Ectodermal cell (in vitro differentiated cells): ENCODE results near the gene DDX54.

Experiments
- H3K27ac ChIP-seq: 2 replicates; pipeline ENCODE4 v1.7.0; 2013; ENCODE audit warnings: mild to moderate bottlenecking, low read depth, low read length; ENCODE audit not compliant: insufficient read depth, poor library complexity, severe bottlenecking
- H3K27me3 ChIP-seq: 2 replicates; pipeline ENCODE4 v1.7.0; 2013; ENCODE audit warnings: mild to moderate bottlenecking, low read length; ENCODE audit not compliant: insufficient read depth, control insufficient read depth, poor library complexity, severe bottlenecking
- H3K36me3 ChIP-seq: one replicate; pipeline ENCODE4 v1.7.0; 2013; ENCODE audit warnings: low read length; ENCODE audit not compliant: control insufficient read depth, insufficient read depth
- H3K4me1 ChIP-seq: one replicate; pipeline ENCODE4 v1.7.0; 2013; ENCODE audit warnings: low read length; ENCODE audit not compliant: control insufficient read depth, insufficient read depth
- H3K4me3 ChIP-seq: 2 replicates; pipeline ENCODE4 v1.7.0; 2013; ENCODE audit warnings: low read depth, low read length, control low read depth; ENCODE audit not compliant: insufficient read depth
- H3K9me3 ChIP-seq: 2 replicates; pipeline ENCODE4 v1.7.0; 2013; ENCODE audit warnings: mild to moderate bottlenecking, low read length, moderate library complexity; ENCODE audit not compliant: control insufficient read depth
- WGBS, 2 experiments: methylation state at CpG; one replicate each; pipeline ENCODE4 v1.1.7; 2013; ENCODE audit warnings: missing lambda C conversion rate in 2 of 2; 5-methylcytosine and 5-hydroxymethylcytosine counted together

DDX54 gene

GRCh38 chr12:113173081-113173698, 12.1 kb downstream of the DDX54 start:
- 95% methylated on average over 7 of the region's 7 CpGs for WGBS, 2 experiments
- Histone ChIP-seq H3K4me3 (no peak overlapping the region), H3K9me3 (no peaks in the 10 kb centered on the region), H3K27ac (no peak overlapping the region), H3K36me3 (peaks cover 63% of the 10 kb centered on the region), H3K4me1 (no peaks in the 10 kb centered on the region), H3K27me3 (no peaks in the 10 kb centered on the region)

GRCh38 chr12:113172185-113172584, 13.1 kb downstream of the DDX54 start:
- no peaks in the 10 kb centered on the region for H3K9me3 ChIP-seq

GRCh38 chr12:113171543-113171942, 13.7 kb downstream of the DDX54 start:
- H3K27ac ChIP-seq: no peak overlapping the region
- no peaks in the 10 kb centered on the region for H3K4me1 ChIP-seq
- peaks cover 56% of the 10 kb centered on the region for H3K36me3 ChIP-seq
- no peaks in the 10 kb centered on the region for H3K9me3 ChIP-seq
- 93% methylated on average over 9 of the region's 9 CpGs for WGBS, 2 experiments
- no peaks in the 10 kb centered on the region for H3K27me3 ChIP-seq
- H3K4me3 ChIP-seq: no peak overlapping the region

More at GRCh38 chr12:113172185-113172584, 13.1 kb downstream of the DDX54 start:
- Histone ChIP-seq H3K27me3 (no peaks in the 10 kb centered on the region), H3K4me3 (no peak overlapping the region), H3K36me3 (peaks cover 58% of the 10 kb centered on the region), H3K27ac (no peak overlapping the region), H3K4me1 (no peaks in the 10 kb centered on the region)
- WGBS, 2 experiments: 95 to 98% methylated on average over 20 of the region's 20 CpGs

GRCh38 chr12:113170926-113171325, 14.4 kb downstream of the DDX54 start:
- no peaks in the 10 kb centered on the region for H3K9me3 ChIP-seq
- H3K27me3 ChIP-seq: no peaks in the 10 kb centered on the region
- WGBS, 2 experiments: 95 to 96% methylated on average over 4 of the region's 4 CpGs
- no peaks in the 10 kb centered on the region for H3K4me1 ChIP-seq
- no peak overlapping the region for H3K27ac ChIP-seq
- peaks cover 56% of the 10 kb centered on the region for H3K36me3 ChIP-seq
- no peak overlapping the region for H3K4me3 ChIP-seq

GRCh38 chr12:113170457-113170856, 14.8 kb downstream of the DDX54 start:
- Histone ChIP-seq H3K27ac (no peak overlapping the region), H3K4me1 (no peaks in the 10 kb centered on the region), H3K4me3 (no peak overlapping the region), H3K27me3 (no peaks in the 10 kb centered on the region), H3K36me3 (peaks cover 56% of the 10 kb centered on the region), H3K9me3 (no peaks in the 10 kb centered on the region)
- 93 to 95% methylated on average over 3 to 5 of the region's 5 CpGs for WGBS, 2 experiments

- Histone ChIP-seq H3K36me3 (peaks cover 53% of the 10 kb centered on the region), H3K4me3 (no peak overlapping the region)
- WGBS, 2 experiments: 94 to 97% methylated on average over 13 of the region's 13 CpGs
Observed at GRCh38 chr12:113169697-113170096, 15.6 kb downstream of the DDX54 start.

GRCh38 chr12:113167868-113168267, 17.4 kb downstream of the DDX54 start:
- WGBS, 2 experiments: 94% methylated on average over 10 of the region's 10 CpGs
- H3K27me3 ChIP-seq: no peaks in the 10 kb centered on the region
- H3K4me3 ChIP-seq: no peak overlapping the region
- H3K9me3 ChIP-seq: no peaks in the 10 kb centered on the region
- no peak overlapping the region for H3K27ac ChIP-seq
- peaks cover 5% of the 10 kb centered on the region for H3K4me1 ChIP-seq
- peaks cover 44% of the 10 kb centered on the region for H3K36me3 ChIP-seq

More at GRCh38 chr12:113169697-113170096, 15.6 kb downstream of the DDX54 start:
- Histone ChIP-seq H3K9me3 (no peaks in the 10 kb centered on the region), H3K27me3 (no peaks in the 10 kb centered on the region), H3K4me1 (no peaks in the 10 kb centered on the region), H3K27ac (no peak overlapping the region)

GRCh38 chr12:113165521-113166450, 19.5 kb downstream of the DDX54 start:
- H3K27ac ChIP-seq: no peak overlapping the region

GRCh38 chr12:113164014-113164413, 21.3 kb downstream of the DDX54 start:
- Histone ChIP-seq H3K4me1 (peaks cover 23% of the 10 kb centered on the region), H3K9me3 (no peaks in the 10 kb centered on the region), H3K27ac (no peak overlapping the region), H3K36me3 (peaks cover 19% of the 10 kb centered on the region), H3K27me3 (no peaks in the 10 kb centered on the region), H3K4me3 (no peak overlapping the region)
- WGBS, 2 experiments: 93 to 94% methylated on average over 13 of the region's 13 CpGs

More at GRCh38 chr12:113165521-113166450, 19.5 kb downstream of the DDX54 start:
- WGBS, 2 experiments: 93 to 96% methylated on average over 32 of the region's 32 CpGs
- Histone ChIP-seq H3K36me3 (peaks cover 24% of the 10 kb centered on the region), H3K27me3 (no peaks in the 10 kb centered on the region), H3K4me3 (no peak overlapping the region), H3K9me3 (no peaks in the 10 kb centered on the region), H3K4me1 (peaks cover 18% of the 10 kb centered on the region)

GRCh38 chr12:113163030-113163360, 22.3 kb downstream of the DDX54 start:
- H3K36me3 ChIP-seq: peaks cover 17% of the 10 kb centered on the region
- WGBS, 2 experiments: 83 to 88% methylated on average over 12 of the region's 12 CpGs
- H3K27me3 ChIP-seq: no peaks in the 10 kb centered on the region
- no peak overlapping the region for H3K27ac ChIP-seq
- H3K4me1 ChIP-seq: peaks cover 23% of the 10 kb centered on the region
- no peak overlapping the region for H3K4me3 ChIP-seq
- no peaks in the 10 kb centered on the region for H3K9me3 ChIP-seq
